ENCODE results near the gene TMEM101.
A peak's percentile ranks its signal among the peaks of the same experiment; 100 is the strongest.
"Not testable (repeated sequence)": the region's sequence is repeated elsewhere in the genome, so short reads cannot be mapped to it uniquely, and the experiment has no call there.

TMEM101 gene

GRCh38 chr17:44014437-44015172 lies at the start of gene TMEM101:
Gene TMEM101, minus strand, starts transcription at chr17:44014963. Its CDS starts 11 bp downstream, at chr17:44014952.
- peak; percentile 96 to 97 for DNase-seq
- TF ChIP-seq POLR2A (IDR thresholded peaks at IDR 0.05; ENCODE audit: low read length) (peak; percentile 72), GATA1 (IDR thresholded peaks at IDR 0.05; ENCODE audit: low read depth, low read length) (no peak)

- TF ChIP-seq GATA1 (IDR thresholded peaks at IDR 0.05; ENCODE audit: low read depth, low read length) (no peak), POLR2A (IDR thresholded peaks at IDR 0.05; ENCODE audit: low read length) (no peak)
- DNase-seq = peak in 1 of 2 experiments; percentile 17
These were observed 49.2 kb upstream of the TMEM101 start for GRCh38 chr17:44063704-44064639.

GRCh38 chr17:44062871-44063270 lies 48.1 kb upstream of the TMEM101 start:
- TF ChIP-seq GATA1 (IDR thresholded peaks at IDR 0.05; ENCODE audit: low read depth, low read length) (no peak), POLR2A (IDR thresholded peaks at IDR 0.05; ENCODE audit: low read length) (no peak)
- no peak for DNase-seq

- TF ChIP-seq GATA1 (IDR thresholded peaks at IDR 0.05; ENCODE audit: low read depth, low read length) = no peak
- no peak for TF ChIP-seq POLR2A (IDR thresholded peaks at IDR 0.05; ENCODE audit: low read length)
- DNase-seq = no peak
These were observed 46.7 kb upstream of the TMEM101 start for GRCh38 chr17:44061446-44061845.

GRCh38 chr17:44059101-44059892 lies 44.5 kb upstream of the TMEM101 start:
- DNase-seq = no peak

GRCh38 chr17:44053125-44053872 lies 38.5 kb upstream of the TMEM101 start:
- TF ChIP-seq GATA1 (IDR thresholded peaks at IDR 0.05; ENCODE audit: low read depth, low read length) (no peak), POLR2A (IDR thresholded peaks at IDR 0.05; ENCODE audit: low read length) (no peak)
- DNase-seq = peak in 1 of 2 experiments; percentile 21

More at GRCh38 chr17:44059101-44059892, 44.5 kb upstream of the TMEM101 start:
- TF ChIP-seq GATA1 (IDR thresholded peaks at IDR 0.05; ENCODE audit: low read depth, low read length) (no peak), POLR2A (IDR thresholded peaks at IDR 0.05; ENCODE audit: low read length) (no peak)

GRCh38 chr17:44049294-44050060 lies 34.7 kb upstream of the TMEM101 start:
- TF ChIP-seq GATA1 (IDR thresholded peaks at IDR 0.05; ENCODE audit: low read depth, low read length) (no peak), POLR2A (IDR thresholded peaks at IDR 0.05; ENCODE audit: low read length) (no peak)
- DNase-seq = no peak

- DNase-seq = not testable (repeated sequence)
These were observed 32.1 kb upstream of the TMEM101 start for GRCh38 chr17:44046893-44047292.

DNA sequence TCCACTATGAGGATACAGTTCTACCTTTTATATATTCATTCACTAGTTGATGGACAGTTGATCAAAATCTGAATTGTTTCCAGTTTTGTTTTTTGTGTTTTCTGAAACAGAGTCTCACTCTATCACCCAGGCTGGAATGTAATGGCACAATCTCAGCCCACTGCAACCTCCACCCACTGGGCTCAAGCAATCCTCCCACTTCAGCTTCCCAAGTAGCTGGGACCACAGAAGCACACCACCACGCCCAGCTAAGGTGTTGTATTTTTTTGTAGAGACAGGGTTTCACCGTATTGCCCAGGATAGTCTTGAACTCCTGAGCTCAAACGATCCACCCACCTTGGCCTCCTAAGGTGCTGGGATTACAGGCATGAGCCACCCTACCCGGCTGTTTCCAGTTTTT lies 30.7 kb upstream of the TMEM101 start:
- TF ChIP-seq POLR2A (IDR thresholded peaks at IDR 0.05; ENCODE audit: low read length) (no peak), GATA1 (IDR thresholded peaks at IDR 0.05; ENCODE audit: low read depth, low read length) (no peak)
- no peak for DNase-seq

DNA sequence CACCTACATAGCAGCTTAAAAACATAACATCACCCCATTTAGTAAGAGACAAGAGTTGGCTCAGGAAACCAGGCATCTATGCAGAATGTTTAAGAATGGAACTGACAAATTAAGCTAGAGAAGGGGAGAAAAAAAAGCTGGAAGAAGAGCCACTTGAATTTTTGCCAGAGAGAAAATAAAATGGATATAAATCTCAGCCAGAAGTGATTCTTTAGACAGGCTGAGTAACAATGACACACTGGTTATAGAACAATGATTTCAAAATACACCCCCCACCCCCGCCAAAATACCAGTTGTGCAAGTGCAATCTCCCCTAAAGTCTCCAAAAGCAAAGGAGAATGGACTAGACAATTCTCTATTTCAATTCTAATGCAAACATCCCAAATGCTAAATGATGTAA lies 29.3 kb upstream of the TMEM101 start:
- DNase-seq = no peak
- TF ChIP-seq GATA1 (IDR thresholded peaks at IDR 0.05; ENCODE audit: low read depth, low read length) (no peak), POLR2A (IDR thresholded peaks at IDR 0.05; ENCODE audit: low read length) (no peak)

DNA sequence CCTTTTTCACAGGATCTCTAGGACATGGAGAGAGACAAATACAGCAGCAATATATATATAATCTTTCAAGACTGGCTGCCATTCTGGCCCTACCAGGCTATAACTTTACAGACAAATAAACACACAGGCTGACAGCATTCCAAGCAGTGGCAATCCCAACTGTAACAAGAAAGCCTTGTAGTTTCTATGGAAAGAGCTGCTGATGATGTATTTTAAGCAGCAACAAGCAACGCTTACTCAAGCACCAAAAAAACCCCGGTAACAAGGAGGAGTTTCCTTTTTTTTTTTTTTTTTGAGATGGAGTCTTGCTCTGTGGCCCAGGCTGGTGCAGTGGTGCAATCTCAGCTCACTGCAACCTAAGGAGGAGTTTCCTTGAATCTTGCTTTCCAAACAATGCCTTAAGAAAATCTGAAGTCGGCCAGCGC lies 28.5 kb upstream of the TMEM101 start:
- no peak for DNase-seq
- TF ChIP-seq POLR2A (IDR thresholded peaks at IDR 0.05; ENCODE audit: low read length) (no peak), GATA1 (IDR thresholded peaks at IDR 0.05; ENCODE audit: low read depth, low read length) (no peak)

DNA sequence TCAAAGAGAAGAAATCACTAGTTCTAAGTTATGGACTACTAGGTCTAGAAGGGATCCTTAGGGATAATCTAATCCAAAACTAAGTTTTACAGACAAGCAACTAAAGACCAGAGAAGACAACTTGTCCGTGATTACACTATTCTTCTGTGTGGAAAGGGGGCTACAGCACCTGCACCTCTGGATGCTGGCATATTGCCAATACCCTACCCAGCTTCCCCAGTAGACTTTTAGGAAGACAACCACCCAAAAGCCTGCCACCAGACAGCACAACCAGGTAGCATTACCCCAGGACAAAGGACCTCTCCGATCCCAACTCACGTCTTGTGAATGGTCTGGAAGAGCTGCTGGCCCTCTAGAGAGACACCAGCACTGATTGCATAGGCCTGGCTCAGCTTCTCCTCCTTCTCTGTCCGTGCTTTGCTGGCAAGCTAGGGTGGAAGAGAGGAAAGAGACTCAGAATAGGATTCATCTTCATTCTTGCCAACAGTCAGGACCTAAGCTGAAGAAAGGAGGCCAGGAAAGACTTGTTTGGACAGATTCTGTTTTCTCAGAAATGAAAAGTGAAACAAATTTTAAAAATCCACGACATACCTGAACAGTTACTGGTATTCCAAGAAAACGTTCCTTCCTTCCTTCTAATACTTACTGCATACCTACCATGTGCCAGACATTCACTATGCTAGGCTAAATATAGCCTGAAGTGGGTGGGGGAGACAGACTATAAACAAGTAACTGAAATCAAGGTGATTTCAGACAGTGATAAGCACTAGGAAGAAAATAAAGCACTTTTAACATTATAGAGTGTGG lies 25.3 kb upstream of the TMEM101 start:
- no peak for DNase-seq
- no peak for TF ChIP-seq GATA1 (IDR thresholded peaks at IDR 0.05; ENCODE audit: low read depth, low read length)
- no peak for TF ChIP-seq POLR2A (IDR thresholded peaks at IDR 0.05; ENCODE audit: low read length)

Measured in erythroblast (primary cell).